Thymus (tissue), 11 donors: Measurements from ENCODE around the gene ATAT1. TPM values are rescaled to one million over a fixed set of nuclear protein-coding genes. Genes with fewer than 3 reads are reported as not detected.

Experiments
- DNase-seq, 9 donors: peaks; one replicate each; pipeline ENCODE4 v3.0.0-alpha.2; 2013; ENCODE audit warnings: low spot score in 9 of 9, low read depth in 6 of 9, missing footprints in 1 of 9
- H3K27ac ChIP-seq, 2 donors: one replicate each; pipeline ENCODE4 v1.5.1; 2013; ENCODE audit warnings: control low read depth in 1 of 2, low read depth in 1 of 2, low read length in 1 of 2, mild to moderate bottlenecking in 1 of 2, moderate library complexity in 1 of 2
- H3K27me3 ChIP-seq, 2 donors: one replicate each; pipeline ENCODE4 v1.5.1; 2013; ENCODE audit warnings: low read length in 1 of 2; ENCODE audit not compliant: control insufficient read depth in 2 of 2, insufficient read depth in 1 of 2
- H3K36me3 ChIP-seq, 2 donors: one replicate each; pipeline ENCODE4 v1.5.1; 2013; ENCODE audit warnings: low read length in 1 of 2, mild to moderate bottlenecking in 1 of 2, moderate library complexity in 1 of 2; ENCODE audit not compliant: control insufficient read depth in 2 of 2, insufficient read depth in 2 of 2
- H3K4me1 ChIP-seq, 2 donors: one replicate each; pipeline ENCODE4 v1.5.1; 2013; ENCODE audit warnings: low read length in 2 of 2; ENCODE audit not compliant: control insufficient read depth in 2 of 2, insufficient read depth in 2 of 2
- H3K4me3 ChIP-seq, 2 donors: one replicate each; pipeline ENCODE4 v1.5.1; 2013; ENCODE audit warnings: low read length in 2 of 2, control low read depth in 1 of 2, mild to moderate bottlenecking in 1 of 2
- H3K9me3 ChIP-seq, 2 donors: one replicate each; pipeline ENCODE4 v1.5.1; 2013; ENCODE audit warnings: low read length in 1 of 2, mild to moderate bottlenecking in 1 of 2; ENCODE audit not compliant: control insufficient read depth in 2 of 2, insufficient read depth in 1 of 2
- WGBS: extraction: QIAGEN DNeasy Blood & Tissue Kit; methylation state at CpG from one replicate; pipeline ENCODE4 v1.1.7; 2013; 5-methylcytosine and 5-hydroxymethylcytosine counted together
- polyA plus RNA-seq: library from polyadenylated mRNA; stranded (reverse); fragments of 200-250 nt; gene quantifications from one replicate; pipeline ENCODE4 v1.2.3, GENCODE V29; 2013
- total RNA-seq: library from RNA; stranded (reverse); fragments of 120-200 nt; gene quantifications from one replicate; pipeline ENCODE4 v1.2.4, GENCODE V29; 2013
- donor health status: healthy.

Gene ATAT1
- total and polyA plus RNA-seq, 2 donors, result 2.9 to 7.5 TPM

- Histone ChIP-seq H3K4me1 (peaks cover 33 to 85% of the 10 kb centered on the region in 2 donors), H3K9me3 (peaks cover 0 to 8% of the 10 kb centered on the region in 2 donors), H3K27me3 (no peaks in the 10 kb centered on the region), H3K4me3 (peak overlapping the region; percentile 65 to 89), H3K36me3 (peaks cover 5 to 19% of the 10 kb centered on the region in 2 donors), H3K27ac (peak overlapping the region; percentile 98 to 99)
- peak in 3 of 9 donors; percentile 7 to 47 (median 20) for DNase-seq
- WGBS, result 24% methylated on average over 29 of the region's 29 CpGs
Measured at GRCh38 chr6:30685157-30686008, 58.7 kb downstream of the ATAT1 start.

DNA sequence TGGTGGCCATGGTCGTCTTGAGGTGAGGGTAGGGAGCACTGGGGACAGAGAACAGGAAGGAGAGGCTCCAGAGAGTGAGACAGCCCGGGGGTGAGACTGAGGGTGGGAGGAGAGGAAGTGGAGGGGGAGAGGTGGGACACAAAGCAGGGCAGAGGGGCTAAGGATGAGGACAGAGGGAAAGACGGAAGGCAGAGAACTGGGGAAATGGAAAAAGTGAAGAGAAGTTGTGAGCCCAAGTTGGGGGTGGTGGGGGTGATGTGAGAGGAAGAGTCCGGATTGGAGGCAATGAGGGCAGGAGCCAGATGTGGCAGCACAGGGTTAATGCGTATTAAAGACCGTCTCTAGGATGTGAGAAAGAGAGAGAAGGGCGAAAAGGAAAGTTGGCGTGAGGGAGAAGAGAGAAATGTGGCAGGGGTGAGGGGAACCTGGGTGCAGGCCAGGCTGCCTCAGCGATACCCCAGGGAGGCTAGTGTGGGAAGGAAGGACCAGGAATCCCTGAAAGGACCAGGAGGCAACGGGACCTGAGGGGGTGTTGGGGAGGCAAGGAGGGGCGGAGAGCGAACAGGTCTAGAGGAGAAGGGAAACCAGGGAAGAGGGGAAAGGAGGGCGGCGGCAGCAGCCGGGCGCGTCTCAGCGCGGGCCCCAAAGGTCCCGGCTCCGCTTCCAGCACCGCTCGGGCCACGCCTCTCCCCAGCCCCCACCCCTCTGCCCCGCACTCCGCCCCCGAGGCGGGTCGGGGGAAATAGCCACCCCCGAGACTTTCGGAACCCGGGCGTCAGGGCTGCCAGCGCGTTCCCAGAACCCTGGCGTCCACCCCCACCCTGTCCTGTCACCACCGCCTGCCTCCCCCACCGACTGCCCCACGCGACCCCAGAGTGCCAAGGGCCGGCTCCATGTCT lies 59.6 kb downstream of the ATAT1 start, which contains the start of gene PPP1R18:
PPP1R18 (minus strand) TSS at position 637 of the 899 bp plus-strand sequence; CDS start at position 10, 627 bp downstream.
- peak in 3 of 9 donors; percentile 23 to 81 (median 70) for DNase-seq
- peak within 1 kb of the TSS; percentile 98 to 99 for H3K27ac ChIP-seq
- H3K36me3 ChIP-seq, result peaks cover under 1 to 13% of the 10 kb centered on the region in 2 donors
- peak within 1 kb of the TSS; percentile 65 to 89 for H3K4me3 ChIP-seq
- H3K27me3 ChIP-seq, result no peaks in the 10 kb centered on the region
- WGBS, result under 1% methylated on average over 41 of the region's 41 CpGs
- H3K4me1 ChIP-seq, result peaks cover 30 to 84% of the 10 kb centered on the region in 2 donors
- peaks cover 0 to 8% of the 10 kb centered on the region in 2 donors for H3K9me3 ChIP-seq

DNA sequence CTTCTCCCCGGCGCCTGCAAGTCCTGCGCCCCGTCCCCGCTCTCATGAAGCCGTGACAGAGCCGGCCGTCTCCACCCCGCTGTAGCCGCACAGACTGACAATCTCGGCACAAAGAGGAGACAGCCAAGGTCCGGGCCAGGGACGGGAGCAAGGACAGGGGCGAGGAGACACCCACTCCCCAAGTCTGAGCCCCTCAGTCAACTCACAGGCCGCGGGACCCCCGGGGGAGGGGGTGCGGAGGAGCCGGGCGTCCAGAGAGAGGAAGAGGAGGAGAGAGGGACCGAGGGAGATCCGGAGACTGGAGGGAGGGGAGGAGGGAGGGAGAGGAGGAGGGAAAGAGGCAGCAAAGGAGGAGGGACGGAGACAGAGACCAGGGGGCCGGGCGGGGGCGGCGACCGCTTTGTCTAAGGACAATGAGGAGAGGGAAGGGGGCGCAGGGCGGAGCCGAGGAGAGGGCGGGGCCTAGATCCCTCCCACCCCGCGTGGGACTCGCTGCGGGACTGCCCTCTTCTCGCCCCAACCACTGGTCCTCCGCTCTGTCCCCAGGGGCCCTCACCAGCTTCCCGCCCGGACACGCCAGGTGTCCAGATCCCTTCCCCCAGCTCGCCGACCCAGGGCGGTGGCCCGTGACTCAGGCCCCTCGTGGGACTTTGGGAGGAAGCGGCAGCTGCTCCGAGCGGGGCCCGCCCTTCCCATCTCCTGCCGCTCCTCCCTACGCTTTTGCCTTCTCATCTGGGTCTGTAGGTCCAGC lies 60.4 kb downstream of the ATAT1 start:
- H3K4me1 ChIP-seq, result peaks cover 24 to 76% of the 10 kb centered on the region in 2 donors

DNA sequence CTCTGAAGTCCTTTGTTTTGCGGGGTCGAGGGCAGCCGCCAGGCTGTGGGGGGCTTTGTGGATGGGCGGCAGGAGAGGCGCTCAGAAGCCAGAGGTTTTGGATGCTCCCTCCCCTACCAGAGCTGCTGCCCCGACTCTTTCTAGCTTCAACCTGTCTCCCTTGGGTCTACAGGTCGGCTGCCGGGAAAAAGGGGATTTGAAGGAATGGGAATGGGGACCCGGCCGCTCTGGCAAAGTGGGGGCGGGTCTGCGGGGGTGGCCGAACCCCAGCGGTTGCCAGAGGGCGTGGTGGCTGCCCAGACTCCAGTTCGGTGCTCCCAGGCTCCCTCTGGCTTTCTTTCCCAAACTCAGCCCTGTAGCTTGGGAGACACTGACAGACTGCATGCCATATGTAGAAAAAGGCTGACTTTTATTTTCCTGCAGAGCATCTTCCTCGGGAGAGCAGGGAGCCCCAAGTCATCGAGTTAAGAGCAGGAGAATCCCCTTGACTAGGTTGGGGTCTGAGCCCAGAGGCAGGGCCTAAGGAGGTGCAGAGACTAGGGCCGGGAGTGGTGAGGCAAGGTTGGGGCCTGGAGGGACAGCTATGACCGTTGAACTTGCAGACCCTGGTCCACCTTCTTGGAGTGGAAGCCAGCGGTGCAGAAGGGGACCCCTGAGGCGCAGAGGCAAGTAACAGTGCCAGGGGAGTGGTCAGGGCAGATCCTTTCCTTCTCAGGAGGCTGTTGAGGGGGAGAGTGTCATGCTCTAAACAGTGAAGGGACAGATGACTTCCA lies 61.2 kb downstream of the ATAT1 start:
- no peak for DNase-seq
- WGBS, result 36% methylated on average over 22 of the region's 22 CpGs
- H3K4me1 ChIP-seq, result peaks cover 24 to 68% of the 10 kb centered on the region in 2 donors

More for the DNA sequence above, 60.4 kb downstream of the ATAT1 start:
- no peaks in the 10 kb centered on the region for H3K27me3 ChIP-seq
- peaks cover 0 to 6% of the 10 kb centered on the region in 2 donors for H3K9me3 ChIP-seq
- DNase-seq, result peak in 5 of 9 donors; percentile 41 to 78 (median 70)
- WGBS, result 1% methylated on average over 52 of the region's 52 CpGs
- peaks cover 0 to 6% of the 10 kb centered on the region in 2 donors for H3K36me3 ChIP-seq
- peak overlapping the region; percentile 88 to 92 for H3K27ac ChIP-seq
- peak overlapping the region; percentile 65 to 89 for H3K4me3 ChIP-seq

DNA sequence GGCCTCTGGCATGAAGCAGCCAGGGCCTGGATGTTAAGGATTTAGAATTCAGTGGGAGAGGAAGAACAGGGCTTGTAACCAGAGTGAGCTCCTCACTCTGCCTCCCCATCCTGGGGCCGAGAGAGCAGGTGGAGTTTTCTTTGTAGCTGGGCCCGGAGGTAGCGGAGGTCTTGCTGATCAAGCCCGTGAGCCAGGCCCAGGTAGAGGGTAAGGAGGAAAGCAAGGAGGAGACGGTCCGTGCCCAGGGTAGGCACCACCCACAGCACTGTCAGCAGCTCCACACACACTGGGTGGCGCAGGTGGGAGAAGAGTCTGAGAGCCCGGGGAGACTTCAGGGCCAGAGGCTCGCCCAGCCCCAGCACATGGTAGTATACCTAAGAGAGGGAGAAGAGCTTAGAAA lies 61.9 kb downstream of the ATAT1 start:
- 94% methylated on average over 9 of the region's 9 CpGs for WGBS
- Histone ChIP-seq H3K9me3 (no peaks in the 10 kb centered on the region), H3K27ac (no peak overlapping the region), H3K4me1 (peaks cover 24 to 61% of the 10 kb centered on the region in 2 donors), H3K27me3 (no peaks in the 10 kb centered on the region), H3K36me3 (peaks cover 0 to under 1% of the 10 kb centered on the region in 2 donors), H3K4me3 (peak overlapping the region in 1 of 2 donors; percentile 89)
- DNase-seq, result no peak

More for the DNA sequence above, 61.2 kb downstream of the ATAT1 start:
- H3K27ac ChIP-seq, result peak overlapping the region; percentile 88 to 92
- H3K4me3 ChIP-seq, result peak overlapping the region; percentile 65 to 89
- H3K36me3 ChIP-seq, result peaks cover 0 to 3% of the 10 kb centered on the region in 2 donors
- H3K27me3 ChIP-seq, result no peaks in the 10 kb centered on the region
- H3K9me3 ChIP-seq, result no peaks in the 10 kb centered on the region

- 95% methylated on average over 11 of the region's 11 CpGs for WGBS
- no peaks in the 10 kb centered on the region for H3K27me3 ChIP-seq
- peak overlapping the region in 1 of 2 donors; percentile 90 for H3K4me3 ChIP-seq
- no peaks in the 10 kb centered on the region for H3K9me3 ChIP-seq
- DNase-seq, result no peak
- no peaks in the 10 kb centered on the region for H3K36me3 ChIP-seq
- no peak overlapping the region for H3K27ac ChIP-seq
- peaks cover 24 to 57% of the 10 kb centered on the region in 2 donors for H3K4me1 ChIP-seq
Measured at GRCh38 chr6:30689022-30689865, 62.6 kb downstream of the ATAT1 start.

GRCh38 chr6:30689985-30690384 lies 63.3 kb downstream of the ATAT1 start:
- WGBS, result 60% methylated on average over 4 of the region's 4 CpGs
- no peak for DNase-seq
- Histone ChIP-seq H3K4me3 (peak overlapping the region; percentile 80 to 90), H3K9me3 (no peaks in the 10 kb centered on the region), H3K4me1 (peaks cover 22 to 53% of the 10 kb centered on the region in 2 donors), H3K27ac (peak overlapping the region in 1 of 2 donors; percentile 78), H3K36me3 (no peaks in the 10 kb centered on the region), H3K27me3 (no peaks in the 10 kb centered on the region)
